Astrocyte (in vitro differentiated cells and primary cell): ENCODE data around the gene ELFN2.

Experiments
- EZH2 ChIP-seq: IDR thresholded peaks from 2 replicates; pipeline ENCODE4 v1.6.1; 2012; ENCODE audit warnings: mild to moderate bottlenecking, low read length, inconsistent platforms; ENCODE audit not compliant: insufficient read depth
- TF ChIP-seq, protein P1 (sequence below): IDR thresholded peaks from 2 replicates; pipeline ENCODE4 v1.5.1; 2011; ENCODE audit warnings: low read depth, mild to moderate bottlenecking, inconsistent platforms, low read length, moderate library complexity; ENCODE audit not compliant: insufficient read depth

DNA sequence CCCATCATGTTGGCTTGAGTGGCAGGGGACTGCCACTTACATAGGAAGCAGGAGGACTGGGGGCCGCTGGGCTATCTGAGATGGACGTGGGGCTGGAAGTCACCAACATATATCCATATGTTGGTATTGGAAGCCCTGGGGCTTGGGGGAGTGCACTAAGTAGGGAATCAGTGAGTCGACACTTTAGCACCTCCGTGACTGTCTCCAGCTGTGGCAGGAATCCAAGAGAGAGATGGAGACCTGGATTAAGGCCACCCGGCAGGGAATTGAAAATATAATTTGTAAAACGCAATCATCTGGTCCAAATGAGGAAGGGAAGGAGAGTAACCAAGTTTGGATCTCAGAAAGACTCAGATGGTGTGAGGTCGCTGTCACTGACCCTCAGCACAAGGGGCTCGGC, 68.4 kb downstream of the ELFN2 start:
- TF ChIP-seq, protein P1, sequence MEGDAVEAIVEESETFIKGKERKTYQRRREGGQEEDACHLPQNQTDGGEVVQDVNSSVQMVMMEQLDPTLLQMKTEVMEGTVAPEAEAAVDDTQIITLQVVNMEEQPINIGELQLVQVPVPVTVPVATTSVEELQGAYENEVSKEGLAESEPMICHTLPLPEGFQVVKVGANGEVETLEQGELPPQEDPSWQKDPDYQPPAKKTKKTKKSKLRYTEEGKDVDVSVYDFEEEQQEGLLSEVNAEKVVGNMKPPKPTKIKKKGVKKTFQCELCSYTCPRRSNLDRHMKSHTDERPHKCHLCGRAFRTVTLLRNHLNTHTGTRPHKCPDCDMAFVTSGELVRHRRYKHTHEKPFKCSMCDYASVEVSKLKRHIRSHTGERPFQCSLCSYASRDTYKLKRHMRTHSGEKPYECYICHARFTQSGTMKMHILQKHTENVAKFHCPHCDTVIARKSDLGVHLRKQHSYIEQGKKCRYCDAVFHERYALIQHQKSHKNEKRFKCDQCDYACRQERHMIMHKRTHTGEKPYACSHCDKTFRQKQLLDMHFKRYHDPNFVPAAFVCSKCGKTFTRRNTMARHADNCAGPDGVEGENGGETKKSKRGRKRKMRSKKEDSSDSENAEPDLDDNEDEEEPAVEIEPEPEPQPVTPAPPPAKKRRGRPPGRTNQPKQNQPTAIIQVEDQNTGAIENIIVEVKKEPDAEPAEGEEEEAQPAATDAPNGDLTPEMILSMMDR = no peak
- no peak for TF ChIP-seq EZH2
